Measurements from ENCODE around the gene ACTR5. TPM values are rescaled to one million over a fixed set of nuclear protein-coding genes. Genes with fewer than 3 reads are reported as not detected.
"Not testable (repeated sequence)": the region's sequence is repeated elsewhere in the genome, so short reads cannot be mapped to it uniquely, and the experiment has no call there.

ACTR5 gene
- total and polyA plus RNA-seq, 4 donors = 1.9 to 5.4 (median 4.0) TPM

DNA sequence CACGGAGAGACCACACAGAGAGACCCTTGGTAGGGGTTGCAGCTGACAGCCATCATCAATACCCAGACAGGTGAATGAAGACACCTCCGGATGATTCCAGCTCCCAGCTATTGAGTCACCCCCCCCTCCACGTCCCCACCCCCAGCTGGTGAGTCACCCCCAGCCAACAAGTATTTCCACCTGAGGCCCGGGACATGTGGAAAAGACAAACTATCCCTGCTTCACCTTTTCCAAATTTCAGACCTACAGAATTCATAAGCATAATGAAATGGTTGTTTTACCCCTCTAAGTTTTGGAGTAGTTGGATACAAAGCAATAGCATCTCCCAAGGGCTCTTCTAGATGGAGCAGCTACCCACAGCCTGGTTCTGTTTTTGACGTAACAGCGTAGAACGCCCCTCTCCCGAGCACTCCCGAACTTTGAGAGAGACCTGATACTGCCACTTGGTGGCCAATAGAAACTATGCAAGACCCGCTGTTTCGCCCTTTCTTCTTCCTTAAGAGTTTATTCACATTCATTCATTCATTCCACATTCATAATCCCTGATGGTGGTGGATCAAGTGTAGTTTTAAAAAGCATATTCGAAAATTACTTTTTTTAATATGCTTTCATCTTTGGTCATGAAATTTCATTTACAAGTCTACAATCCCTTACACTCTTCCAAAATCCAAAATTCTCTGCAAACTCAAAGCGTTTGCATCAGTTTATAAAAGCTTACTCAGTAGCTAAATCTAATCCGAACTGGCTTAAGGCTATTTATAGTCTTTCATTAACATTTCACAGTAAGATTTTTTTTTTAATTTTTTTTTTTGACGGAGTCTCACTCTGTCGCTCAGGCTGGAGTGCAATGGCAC lies 42.2 kb downstream of the ACTR5 start:
- WGBS = 42% methylated on average over 16 of the region's 16 CpGs

GRCh38 chr20:38791291-38791690 lies 43.0 kb downstream of the ACTR5 start:
- WGBS = 78% methylated on average over 3 of the region's 3 CpGs
- Histone ChIP-seq H3K4me1 (ENCODE audit: control insufficient read depth in 4 of 4, insufficient read depth in 4 of 4, low read length in 3 of 4) (peaks cover 0 to 4% (median 0%) of the 10 kb centered on the region in 4 donors), H3K4me3 (ENCODE audit: low read depth in 1 of 3, low read length in 3 of 3) (no peak overlapping the region), H3K9ac (ENCODE audit: low read depth in 1 of 2, low read length in 2 of 2) (no peak overlapping the region), H3K9me3 (ENCODE audit: control insufficient read depth in 4 of 4, low read length in 3 of 4) (no peaks in the 10 kb centered on the region), H3K36me3 (ENCODE audit: control insufficient read depth in 4 of 4, insufficient read depth in 3 of 4, low read depth in 1 of 4, low read length in 3 of 4) (no peaks in the 10 kb centered on the region), H3K27me3 (ENCODE audit: control insufficient read depth in 4 of 4, insufficient read depth in 4 of 4, low read length in 3 of 4) (no peaks in the 10 kb centered on the region), H3K27ac (ENCODE audit: low read depth in 1 of 2, low read length in 2 of 2) (no peak overlapping the region)
- no peak for DNase-seq (ENCODE audit: low spot score)
- no peak for TF ChIP-seq NR2F2 (IDR thresholded peaks at IDR 0.05)
- TF ChIP-seq JUND (IDR thresholded peaks at IDR 0.05) = no peak
- TF ChIP-seq, protein P1, sequence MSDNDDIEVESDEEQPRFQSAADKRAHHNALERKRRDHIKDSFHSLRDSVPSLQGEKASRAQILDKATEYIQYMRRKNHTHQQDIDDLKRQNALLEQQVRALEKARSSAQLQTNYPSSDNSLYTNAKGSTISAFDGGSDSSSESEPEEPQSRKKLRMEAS (IDR thresholded peaks at IDR 0.05) = no peak

More for the DNA sequence above, 42.2 kb downstream of the ACTR5 start:
- DNase-seq (ENCODE audit: low spot score) = no peak
- H3K27me3 ChIP-seq (ENCODE audit: control insufficient read depth in 4 of 4, insufficient read depth in 4 of 4, low read length in 3 of 4) = no peaks in the 10 kb centered on the region
- H3K9ac ChIP-seq (ENCODE audit: low read depth in 1 of 2, low read length in 2 of 2) = no peak overlapping the region
- peaks cover 0 to 4% (median 0%) of the 10 kb centered on the region in 4 donors for H3K4me1 ChIP-seq (ENCODE audit: control insufficient read depth in 4 of 4, insufficient read depth in 4 of 4, low read length in 3 of 4)
- no peaks in the 10 kb centered on the region for H3K9me3 ChIP-seq (ENCODE audit: control insufficient read depth in 4 of 4, low read length in 3 of 4)
- H3K27ac ChIP-seq (ENCODE audit: low read depth in 1 of 2, low read length in 2 of 2) = no peak overlapping the region
- H3K36me3 ChIP-seq (ENCODE audit: control insufficient read depth in 4 of 4, insufficient read depth in 3 of 4, low read depth in 1 of 4, low read length in 3 of 4) = no peaks in the 10 kb centered on the region
- no peak overlapping the region for H3K4me3 ChIP-seq (ENCODE audit: low read depth in 1 of 3, low read length in 3 of 3)
- TF ChIP-seq SP1 (IDR thresholded peaks at IDR 0.05) (no peak), RAD21 (IDR thresholded peaks at IDR 0.05) (peak; percentile 59 to 72), CTCF (IDR thresholded peaks at IDR 0.05; ENCODE audit: low read depth, low read length, missing input control) (peak; percentile 56)

GRCh38 chr20:38791940-38792339 lies 43.7 kb downstream of the ACTR5 start:
- TF ChIP-seq TAF1 (conservative IDR thresholded peaks at IDR 0.05) (no peak), RXRA (IDR thresholded peaks at IDR 0.05) (no peak), ZBTB33 (IDR thresholded peaks at IDR 0.05) (no peak), HNF4G (IDR thresholded peaks at IDR 0.05) (no peak), NR2F2 (IDR thresholded peaks at IDR 0.05) (no peak), FOXA2 (IDR thresholded peaks at IDR 0.05) (no peak), YY1 (IDR thresholded peaks at IDR 0.05) (no peak)
- TF ChIP-seq, protein P1 (IDR thresholded peaks at IDR 0.05) = no peak
- peaks cover 0 to 4% (median 0%) of the 10 kb centered on the region in 4 donors for H3K4me1 ChIP-seq (ENCODE audit: control insufficient read depth in 4 of 4, insufficient read depth in 4 of 4, low read length in 3 of 4)
- no peaks in the 10 kb centered on the region for H3K27me3 ChIP-seq (ENCODE audit: control insufficient read depth in 4 of 4, insufficient read depth in 4 of 4, low read length in 3 of 4)
- no peak for DNase-seq (ENCODE audit: low spot score)
- H3K9ac ChIP-seq (ENCODE audit: low read depth in 1 of 2, low read length in 2 of 2) = no peak overlapping the region
- H3K4me3 ChIP-seq (ENCODE audit: low read depth in 1 of 3, low read length in 3 of 3) = no peak overlapping the region
- H3K27ac ChIP-seq (ENCODE audit: low read depth in 1 of 2, low read length in 2 of 2) = no peak overlapping the region
- WGBS = 89% methylated on average over 1 of the region's 1 CpG
- H3K36me3 ChIP-seq (ENCODE audit: control insufficient read depth in 4 of 4, insufficient read depth in 3 of 4, low read depth in 1 of 4, low read length in 3 of 4) = no peaks in the 10 kb centered on the region
- H3K9me3 ChIP-seq (ENCODE audit: control insufficient read depth in 4 of 4, low read length in 3 of 4) = no peaks in the 10 kb centered on the region

DNA sequence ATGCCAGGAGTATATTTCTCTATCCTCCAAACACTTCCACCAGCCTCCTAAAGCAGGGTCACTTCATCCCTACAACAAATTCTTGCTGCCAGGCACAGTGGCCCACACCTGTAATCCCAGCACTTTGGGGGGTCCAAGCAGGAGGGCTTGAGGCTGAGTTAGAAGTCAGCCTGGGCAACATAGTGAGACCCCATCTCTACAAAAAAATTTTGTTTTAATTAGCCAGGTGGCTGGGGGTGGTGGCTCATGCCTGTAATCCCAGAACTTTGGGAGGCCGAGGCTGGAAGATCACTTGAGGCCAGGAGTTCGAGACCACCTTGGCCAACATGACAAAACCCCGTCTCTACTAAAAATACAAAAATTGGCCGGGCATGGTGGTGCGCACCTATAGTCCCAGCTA lies 45.8 kb downstream of the ACTR5 start:
- DNase-seq (ENCODE audit: low spot score); H3K36me3 ChIP-seq (ENCODE audit: control insufficient read depth in 4 of 4, insufficient read depth in 3 of 4, low read depth in 1 of 4, low read length in 3 of 4); H3K4me3 ChIP-seq (ENCODE audit: low read depth in 1 of 3, low read length in 3 of 3); H3K27ac ChIP-seq (ENCODE audit: low read depth in 1 of 2, low read length in 2 of 2); H3K9ac ChIP-seq (ENCODE audit: low read depth in 1 of 2, low read length in 2 of 2); H3K9me3 ChIP-seq (ENCODE audit: control insufficient read depth in 4 of 4, low read length in 3 of 4); H3K4me1 ChIP-seq (ENCODE audit: control insufficient read depth in 4 of 4, insufficient read depth in 4 of 4, low read length in 3 of 4); H3K27me3 ChIP-seq (ENCODE audit: control insufficient read depth in 4 of 4, insufficient read depth in 4 of 4, low read length in 3 of 4): not testable (repeated sequence)
- 96% methylated on average over 5 of the region's 5 CpGs for WGBS

Data from liver (tissue), 9 donors.